ENCODE data around the gene ZDHHC11.
"Not testable (repeated sequence)": the region's sequence is repeated elsewhere in the genome, so short reads cannot be mapped to it uniquely, and the experiment has no call there.

ZDHHC11 gene

DNA sequence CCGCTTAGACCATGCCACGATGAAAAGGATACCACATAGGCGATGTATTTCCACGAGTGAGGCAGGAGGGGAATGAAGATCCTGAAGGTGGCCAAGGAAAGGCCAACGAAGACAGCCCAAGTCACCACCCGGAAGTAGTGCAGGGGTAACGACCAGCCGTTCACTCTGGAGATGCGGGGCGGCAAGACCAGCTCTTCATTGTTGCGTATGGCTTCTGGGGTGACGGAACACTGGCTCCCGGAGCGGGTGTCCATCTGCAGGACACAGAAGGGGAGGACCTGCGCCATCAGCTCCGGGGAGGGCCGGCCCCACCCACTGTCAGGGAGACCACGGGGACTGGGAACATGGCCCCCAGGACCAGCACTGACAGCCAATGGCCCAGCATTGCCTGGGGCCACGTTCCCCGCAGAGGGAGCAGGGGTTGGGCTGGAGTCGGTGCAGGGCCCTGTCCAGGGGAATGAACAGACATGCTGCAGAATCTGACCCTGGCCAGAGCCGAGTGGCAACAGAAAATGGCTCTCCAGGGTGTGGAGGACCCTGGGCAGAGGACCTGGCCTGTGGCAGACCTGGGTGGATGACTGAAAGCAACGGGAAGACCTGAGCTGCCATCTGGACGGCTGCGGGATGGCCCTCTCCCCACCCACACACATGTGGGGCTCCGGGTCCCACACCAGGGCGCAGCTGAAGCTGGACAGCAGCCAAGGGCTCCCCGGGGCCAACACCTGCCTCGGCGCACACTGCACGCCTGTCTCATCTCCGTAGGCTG lies 83.9 kb downstream of the ZDHHC11 start:
- no peak overlapping the region for H3K27ac Mint-ChIP-seq
- H3K4me3 Mint-ChIP-seq = no peak overlapping the region
- no peaks in the 10 kb centered on the region for H3K36me3 Mint-ChIP-seq (ENCODE audit: low read depth)
- no peaks in the 10 kb centered on the region for H3K9me3 Mint-ChIP-seq
- no peaks in the 10 kb centered on the region for H3K27me3 Mint-ChIP-seq
- no peak for DNase-seq
- H3K4me1 Mint-ChIP-seq = no peaks in the 10 kb centered on the region
- ATAC-seq = no peak

GRCh38 chr5:765948-766631 lies 84.7 kb downstream of the ZDHHC11 start:
- DNase-seq (no peak), ATAC-seq (no peak)
- Mint-ChIP-seq H3K4me3 (no peak overlapping the region), H3K9me3 (no peaks in the 10 kb centered on the region), H3K36me3 (ENCODE audit: low read depth) (no peaks in the 10 kb centered on the region), H3K27me3 (no peaks in the 10 kb centered on the region), H3K4me1 (no peaks in the 10 kb centered on the region), H3K27ac (no peak overlapping the region)

- no peaks in the 10 kb centered on the region for H3K9me3 Mint-ChIP-seq
- peaks cover 2% of the 10 kb centered on the region for H3K4me1 Mint-ChIP-seq
- H3K27ac Mint-ChIP-seq = no peak overlapping the region
- DNase-seq (no peak), ATAC-seq (no peak)
- no peak overlapping the region for H3K4me3 Mint-ChIP-seq
- peaks cover 2% of the 10 kb centered on the region for H3K27me3 Mint-ChIP-seq
- H3K36me3 Mint-ChIP-seq (ENCODE audit: low read depth) = no peaks in the 10 kb centered on the region
These were observed 86.6 kb downstream of the ZDHHC11 start for GRCh38 chr5:763998-764781.

DNA sequence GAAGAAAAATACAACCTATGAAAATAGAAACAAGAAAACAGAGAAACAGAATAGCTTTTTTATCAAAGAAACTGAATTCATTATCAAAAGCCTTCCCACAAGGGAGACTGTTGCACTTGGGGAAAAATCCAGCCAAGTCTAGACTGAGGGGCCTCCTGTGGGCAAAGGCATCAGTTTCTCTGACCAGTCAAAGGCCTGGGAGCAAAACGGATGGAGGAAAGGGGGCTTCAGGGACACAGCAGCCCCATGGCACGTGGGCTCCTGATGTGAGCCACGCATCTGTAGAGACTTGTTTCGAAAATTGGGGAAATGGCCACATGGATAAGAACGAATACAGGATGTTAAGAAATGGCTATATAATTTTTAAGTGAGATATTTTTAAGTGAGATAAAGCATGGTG lies 87.4 kb downstream of the ZDHHC11 start:
- no peak overlapping the region for H3K27ac Mint-ChIP-seq
- H3K27me3 Mint-ChIP-seq = peaks cover 4% of the 10 kb centered on the region
- peaks cover 10% of the 10 kb centered on the region for H3K4me1 Mint-ChIP-seq
- H3K9me3 Mint-ChIP-seq = no peaks in the 10 kb centered on the region
- no peak overlapping the region for H3K4me3 Mint-ChIP-seq
- no peak for DNase-seq
- no peak for ATAC-seq
- no peaks in the 10 kb centered on the region for H3K36me3 Mint-ChIP-seq (ENCODE audit: low read depth)

- not testable (repeated sequence) for ATAC-seq, H3K9me3 Mint-ChIP-seq, H3K27me3 Mint-ChIP-seq
These were observed 87.8 kb downstream of the ZDHHC11 start for GRCh38 chr5:762996-763395.

GRCh38 chr5:761854-762710 lies 88.7 kb downstream of the ZDHHC11 start:
- H3K4me3 Mint-ChIP-seq = no peak overlapping the region
- DNase-seq (no peak), ATAC-seq (no peak)
- no peaks in the 10 kb centered on the region for H3K36me3 Mint-ChIP-seq (ENCODE audit: low read depth)
- peaks cover 8% of the 10 kb centered on the region for H3K27me3 Mint-ChIP-seq
- no peaks in the 10 kb centered on the region for H3K9me3 Mint-ChIP-seq
- peaks cover 17% of the 10 kb centered on the region for H3K4me1 Mint-ChIP-seq
- no peak overlapping the region for H3K27ac Mint-ChIP-seq

More at GRCh38 chr5:762996-763395, 87.8 kb downstream of the ZDHHC11 start:
- H3K36me3 Mint-ChIP-seq (ENCODE audit: low read depth); H3K27ac Mint-ChIP-seq; DNase-seq; H3K4me3 Mint-ChIP-seq: not testable (repeated sequence)
- H3K4me1 Mint-ChIP-seq = peaks cover 12% of the 10 kb centered on the region

DNA sequence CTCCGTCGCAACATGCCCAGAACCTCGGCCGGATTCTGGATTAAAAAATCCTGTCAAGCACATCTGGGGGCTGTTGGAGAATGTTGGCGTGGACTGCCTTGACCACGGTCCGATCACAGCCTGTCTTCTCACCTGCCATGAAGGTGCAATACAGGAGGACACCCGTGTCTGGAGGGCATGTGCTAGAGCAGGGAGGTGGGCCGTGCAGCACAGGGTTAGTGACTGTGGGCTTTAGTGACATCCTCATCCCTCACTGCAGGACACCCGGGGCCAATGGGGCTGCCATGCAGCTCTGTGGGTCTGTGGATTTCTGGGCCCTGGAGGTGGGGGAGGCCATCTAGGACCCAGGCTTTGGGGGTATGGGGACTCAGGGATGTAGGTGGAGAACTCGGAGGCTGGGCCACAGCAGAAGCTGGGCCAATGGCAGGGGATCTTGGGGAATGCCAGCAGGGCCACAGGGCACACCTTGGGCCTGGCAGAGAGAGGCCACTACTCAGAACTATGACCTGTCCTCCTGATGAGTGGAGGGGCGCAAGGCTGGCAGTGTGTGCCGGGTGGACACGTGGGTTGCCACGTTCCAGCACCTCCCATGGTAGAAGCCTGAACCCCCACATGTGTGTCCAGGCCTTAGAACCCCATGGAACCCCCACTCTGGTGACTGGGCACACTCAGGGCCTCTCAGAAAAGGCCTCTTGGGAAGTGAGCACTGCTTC lies 89.6 kb downstream of the ZDHHC11 start:
- no peak overlapping the region for H3K27ac Mint-ChIP-seq
- no peaks in the 10 kb centered on the region for H3K36me3 Mint-ChIP-seq (ENCODE audit: low read depth)
- H3K9me3 Mint-ChIP-seq = no peaks in the 10 kb centered on the region
- peaks cover 17% of the 10 kb centered on the region for H3K4me1 Mint-ChIP-seq
- no peak overlapping the region for H3K4me3 Mint-ChIP-seq
- peaks cover 8% of the 10 kb centered on the region for H3K27me3 Mint-ChIP-seq
- DNase-seq = no peak
- ATAC-seq = no peak

DNA sequence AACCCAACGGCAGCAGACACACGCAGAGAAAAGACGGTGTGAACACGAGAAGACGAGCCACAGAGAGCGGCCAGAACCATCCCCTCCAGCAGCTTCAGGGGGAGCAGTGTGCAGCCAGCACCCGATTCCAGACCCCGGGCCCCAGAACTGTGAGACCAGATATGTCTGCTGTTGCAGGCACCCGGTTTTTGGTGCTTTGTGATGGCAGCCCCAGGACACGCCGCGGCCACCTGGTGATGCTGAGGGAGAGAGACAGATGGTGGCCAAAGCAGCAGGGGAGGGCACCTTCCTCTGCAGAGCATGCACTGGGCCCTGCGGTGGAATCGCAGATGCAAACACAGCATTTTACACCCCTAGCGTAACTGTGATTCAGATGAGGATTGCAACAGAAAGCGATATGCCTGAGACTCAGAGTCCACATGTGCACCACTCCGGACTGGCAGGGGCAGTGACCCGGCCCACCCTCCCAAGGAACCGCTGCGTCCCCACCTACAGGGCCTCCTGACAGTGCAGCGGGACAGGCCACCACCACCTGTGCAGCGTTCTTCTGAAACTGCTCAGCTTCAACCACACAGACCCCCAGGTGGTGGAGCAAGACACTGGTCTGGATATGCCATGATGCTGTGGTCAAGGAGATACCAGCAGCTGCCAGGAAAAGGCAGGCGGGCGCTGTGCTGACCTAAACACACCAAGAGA lies 90.3 kb downstream of the ZDHHC11 start:
- no peaks in the 10 kb centered on the region for H3K9me3 Mint-ChIP-seq
- H3K4me3 Mint-ChIP-seq = no peak overlapping the region
- no peak overlapping the region for H3K27ac Mint-ChIP-seq
- H3K36me3 Mint-ChIP-seq (ENCODE audit: low read depth) = no peaks in the 10 kb centered on the region
- peaks cover 17% of the 10 kb centered on the region for H3K4me1 Mint-ChIP-seq
- peak; percentile 10 for DNase-seq
- H3K27me3 Mint-ChIP-seq = peaks cover 8% of the 10 kb centered on the region
- ATAC-seq = no peak

DNA sequence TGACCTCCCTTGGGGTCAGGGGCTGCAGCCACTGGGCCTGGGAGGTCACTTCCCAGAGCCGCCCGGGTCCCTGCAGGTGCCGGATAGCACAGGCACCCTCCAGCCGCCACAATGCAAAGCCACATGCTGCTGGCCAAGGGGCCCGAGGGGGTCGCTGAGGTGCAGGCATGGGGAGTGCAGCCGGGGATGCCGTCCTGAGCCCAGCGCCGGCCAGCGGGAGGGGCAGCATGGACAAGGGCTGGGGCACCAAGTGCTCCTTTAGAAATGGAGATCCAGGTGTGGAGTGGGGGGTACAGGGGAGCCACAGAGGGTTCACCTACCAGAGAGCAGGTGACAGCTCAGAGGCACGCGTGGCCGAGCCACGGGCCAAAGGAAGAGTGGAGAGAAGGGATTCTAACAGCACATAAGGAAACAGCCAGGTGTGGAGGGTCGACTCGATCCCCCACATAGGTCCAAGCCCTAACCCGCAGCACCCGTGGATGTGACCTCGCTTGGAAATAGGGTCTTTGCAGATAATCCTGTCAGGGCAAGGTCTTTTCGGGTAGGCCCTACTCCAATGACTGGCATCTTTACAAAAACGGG lies 90.9 kb downstream of the ZDHHC11 start:
- ATAC-seq = no peak
- peak; percentile 6 for DNase-seq
- Mint-ChIP-seq H3K4me1 (peaks cover 17% of the 10 kb centered on the region), H3K27me3 (peaks cover 8% of the 10 kb centered on the region), H3K9me3 (no peaks in the 10 kb centered on the region), H3K27ac (no peak overlapping the region), H3K4me3 (no peak overlapping the region), H3K36me3 (ENCODE audit: low read depth) (no peaks in the 10 kb centered on the region)

DNA sequence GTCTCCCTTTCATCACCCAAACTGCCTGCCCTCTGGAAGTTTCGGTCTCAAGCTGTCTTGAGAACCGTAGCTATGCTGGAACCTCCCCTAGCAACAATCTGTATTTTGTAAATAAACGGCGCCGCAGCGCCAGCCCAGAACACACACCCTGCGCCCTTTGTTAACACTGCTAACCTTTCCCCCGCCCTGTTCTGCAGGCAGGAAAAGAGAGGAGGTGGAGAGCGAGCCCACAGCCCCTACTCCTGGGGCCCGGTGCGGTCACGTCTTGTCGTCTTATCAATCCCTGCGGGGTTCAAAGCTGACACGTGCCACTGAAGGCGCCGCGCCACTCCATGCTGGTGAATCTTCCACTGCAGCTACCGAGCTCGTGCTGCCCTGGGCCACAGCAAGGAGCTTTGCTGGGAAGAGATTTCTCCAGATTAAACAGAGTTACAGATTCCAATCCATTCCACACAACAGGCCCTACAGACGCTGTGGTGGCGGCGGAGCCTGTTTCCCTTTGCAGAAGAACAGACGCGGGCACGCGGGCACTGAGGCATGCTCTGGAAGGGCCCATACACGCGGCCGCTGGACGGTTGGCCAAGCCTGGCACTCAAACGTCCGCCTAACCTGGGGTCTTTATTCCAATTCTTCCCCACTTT lies 91.6 kb downstream of the ZDHHC11 start:
- DNase-seq (peak; percentile 47), ATAC-seq (peak; percentile 56)
- Mint-ChIP-seq H3K27ac (no peak overlapping the region), H3K27me3 (peaks cover 8% of the 10 kb centered on the region), H3K4me3 (no peak overlapping the region), H3K36me3 (ENCODE audit: low read depth) (no peaks in the 10 kb centered on the region), H3K9me3 (peaks cover 3% of the 10 kb centered on the region), H3K4me1 (peaks cover 19% of the 10 kb centered on the region)

- peaks cover 19% of the 10 kb centered on the region for H3K4me1 Mint-ChIP-seq
- H3K4me3 Mint-ChIP-seq = no peak overlapping the region
- ATAC-seq = no peak
- peaks cover 8% of the 10 kb centered on the region for H3K27me3 Mint-ChIP-seq
- H3K36me3 Mint-ChIP-seq (ENCODE audit: low read depth) = no peaks in the 10 kb centered on the region
- peaks cover 4% of the 10 kb centered on the region for H3K9me3 Mint-ChIP-seq
- H3K27ac Mint-ChIP-seq = no peak overlapping the region
- no peak for DNase-seq
These were observed 92.1 kb downstream of the ZDHHC11 start for GRCh38 chr5:758698-759053.

DNA sequence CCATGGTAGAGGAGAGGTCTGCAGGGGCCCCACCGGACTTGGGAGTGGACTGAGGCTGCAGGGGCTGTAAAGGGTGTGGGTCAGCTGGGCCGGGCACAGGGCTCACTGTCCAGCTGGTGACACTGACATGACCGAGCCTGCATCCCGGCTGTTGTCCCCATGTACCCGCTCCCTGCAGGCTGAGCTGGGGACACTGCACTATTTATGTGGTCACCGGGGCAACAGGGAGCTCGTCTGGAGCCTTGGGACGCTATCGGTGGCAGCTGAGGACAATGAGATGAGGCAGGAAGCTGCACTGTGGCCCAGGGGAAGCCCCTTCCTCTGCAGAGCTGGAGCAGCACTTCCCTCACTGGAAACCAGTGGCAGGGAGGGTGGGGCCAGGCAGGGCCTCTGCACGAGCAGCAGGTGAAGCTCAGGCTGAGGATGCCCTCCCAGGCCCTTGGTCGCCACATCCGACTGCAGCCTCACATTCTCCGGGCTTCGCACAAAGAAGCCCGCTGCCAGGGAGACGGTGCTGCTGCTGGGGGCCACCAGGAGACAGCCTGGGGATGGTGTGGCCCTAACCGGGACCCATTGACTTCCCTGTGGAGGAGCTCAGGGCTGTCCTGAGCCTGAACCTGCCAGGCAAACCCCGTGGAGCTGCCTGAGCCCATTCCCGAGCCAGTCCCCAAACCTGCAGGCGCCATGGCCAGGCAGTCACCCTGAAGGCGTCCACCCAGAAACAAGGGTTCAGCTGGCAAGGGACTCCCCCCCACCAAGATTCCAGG lies 92.7 kb downstream of the ZDHHC11 start:
- Mint-ChIP-seq H3K4me1 (peaks cover 19% of the 10 kb centered on the region), H3K27ac (no peak overlapping the region), H3K36me3 (ENCODE audit: low read depth) (no peaks in the 10 kb centered on the region), H3K9me3 (peaks cover 4% of the 10 kb centered on the region), H3K27me3 (peaks cover 8% of the 10 kb centered on the region), H3K4me3 (no peak overlapping the region)
- DNase-seq = peak; percentile 18
- no peak for ATAC-seq
